Measurements from ENCODE around the gene ZNF543. TPM values are rescaled to one million over a fixed set of nuclear protein-coding genes. Genes with fewer than 3 reads are reported as not detected.

Gene ZNF543
- total and polyA plus RNA-seq, 9 of the 15 experiments (the other 6 are each of a cell fraction or from before 2014, with no cell fraction given): 0.14 to 5.5 (median 2.4) TPM

DNA sequence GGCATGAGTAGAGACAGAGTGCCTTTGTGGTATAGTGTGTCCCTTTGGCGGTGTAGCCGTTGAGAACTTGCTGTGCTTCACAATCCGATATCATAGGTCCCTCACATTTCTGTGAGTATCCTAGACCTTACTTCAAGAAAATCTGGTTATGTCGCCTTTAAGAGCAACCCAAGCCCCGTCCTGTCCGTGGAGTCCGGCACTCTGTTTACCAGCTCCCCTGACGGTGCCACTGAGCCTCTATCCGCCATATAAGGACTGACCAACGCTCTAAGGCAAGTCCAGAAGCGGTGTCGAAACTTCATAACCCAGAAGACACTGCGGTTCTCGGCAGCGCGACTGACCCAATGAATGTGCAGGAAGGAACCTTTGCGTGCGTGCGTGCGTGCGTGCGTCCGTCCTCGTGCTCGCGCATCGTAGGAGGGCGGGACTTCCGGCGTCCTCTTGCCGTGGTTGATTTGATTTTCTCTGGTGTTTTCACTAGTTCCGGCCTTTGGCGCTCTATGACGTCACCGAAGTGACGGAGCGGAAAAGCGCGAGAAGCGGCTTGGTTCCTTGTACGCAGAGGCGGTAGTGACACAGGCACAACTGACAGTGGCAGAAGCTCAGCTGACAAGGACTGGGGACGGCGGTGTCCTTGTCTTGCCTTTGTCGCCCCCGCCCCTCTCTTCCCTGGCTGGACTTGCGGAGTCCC, 42.9 kb downstream of the ZNF543 start, which contains the start of the genes TRAPPC2B and ZNF547 (continued):
- TF ChIP-seq JUND (IDR thresholded peaks at IDR 0.05; ENCODE audit: borderline replicate concordance, low read depth, low read length): peak; percentile 84
- TF ChIP-seq JUND (tag; IDR thresholded peaks at IDR 0.05; ENCODE audit: borderline replicate concordance, low read depth, low read length): peak; percentile 68; the same call in 1 of the 3 replicates
- no peak for TF ChIP-seq RAD51 (IDR thresholded peaks at IDR 0.05; ENCODE audit: borderline replicate concordance, low read depth)
- TF ChIP-seq ZSCAN29 (IDR thresholded peaks at IDR 0.05): no peak
- no peak for TF ChIP-seq RBM22 (IDR thresholded peaks at IDR 0.05; ENCODE audit: low read depth, low read length, poor library complexity, severe bottlenecking)
- TF ChIP-seq ZNF282 (CRISPR knock-in tag; IDR thresholded peaks at IDR 0.05): no peak
- TF ChIP-seq POLR2H (tag; IDR thresholded peaks at IDR 0.05; ENCODE audit: low read depth): no peak
- TF ChIP-seq TARDBP (IDR thresholded peaks at IDR 0.05): peak; percentile 50; the same call in 1 of the 2 replicates
- TF ChIP-seq KDM1A (IDR thresholded peaks at IDR 0.05): no peak
- no peak for TF ChIP-seq ZFX (CRISPR knock-in tag; IDR thresholded peaks at IDR 0.05)
- peak; percentile 54; the same call in 1 of the 2 replicates for TF ChIP-seq JUN (IDR thresholded peaks at IDR 0.05; ENCODE audit: borderline replicate concordance, low read depth, low read length)
- no peak for TF ChIP-seq JUN (CRISPR knock-in tag; IDR thresholded peaks at IDR 0.05; ENCODE audit: borderline replicate concordance)
- peak; percentile 45 for TF ChIP-seq MYC (IDR thresholded peaks at IDR 0.05; ENCODE audit: low read depth, low read length)
- no peak for TF ChIP-seq MYC (CRISPR knock-in tag; IDR thresholded peaks at IDR 0.05; ENCODE audit: borderline replicate concordance, low read depth)
- TF ChIP-seq EGR1 (conservative IDR thresholded peaks at IDR 0.05): peak; percentile 86
- no peak for TF ChIP-seq NR0B1 (IDR thresholded peaks at IDR 0.05; ENCODE audit: partially characterized antibody)
- peak; percentile 37; the same call in 1 of the 2 replicates for TF ChIP-seq ETV1 (tag; conservative IDR thresholded peaks at IDR 0.05; ENCODE audit: low read depth)
- peak; percentile 68 for TF ChIP-seq ATF1 (CRISPR knock-in tag; IDR thresholded peaks at IDR 0.05)
- TF ChIP-seq ATF1 (tag; IDR thresholded peaks at IDR 0.05): peak; percentile 97
- TF ChIP-seq CHD1 (IDR thresholded peaks at IDR 0.05; ENCODE audit: low read length): no peak
- TF ChIP-seq PHF8 (IDR thresholded peaks at IDR 0.05; ENCODE audit: borderline replicate concordance, low read length): peak; percentile 56; the same call in 1 of the 2 replicates
- no peak for TF ChIP-seq ZBTB8A (IDR thresholded peaks at IDR 0.05; ENCODE audit: partially characterized antibody)
- TF ChIP-seq YY1 (IDR thresholded peaks at IDR 0.05; ENCODE audit: borderline replicate concordance in 1 of 3, control insufficient read depth in 1 of 3, extremely low read depth in 1 of 3, insufficient read depth in 3 of 3, insufficient read length in 1 of 3, insufficient replicate concordance in 2 of 3, low read depth in 1 of 3, low read length in 2 of 3): peak in 2 of 3 experiments; percentile 24 to 78
- TF ChIP-seq ZNF217 (CRISPR knock-in tag; IDR thresholded peaks at IDR 0.05): no peak
- no peak for TF ChIP-seq ZNF3 (CRISPR knock-in tag; IDR thresholded peaks at IDR 0.05)
- TF ChIP-seq, protein P1, sequence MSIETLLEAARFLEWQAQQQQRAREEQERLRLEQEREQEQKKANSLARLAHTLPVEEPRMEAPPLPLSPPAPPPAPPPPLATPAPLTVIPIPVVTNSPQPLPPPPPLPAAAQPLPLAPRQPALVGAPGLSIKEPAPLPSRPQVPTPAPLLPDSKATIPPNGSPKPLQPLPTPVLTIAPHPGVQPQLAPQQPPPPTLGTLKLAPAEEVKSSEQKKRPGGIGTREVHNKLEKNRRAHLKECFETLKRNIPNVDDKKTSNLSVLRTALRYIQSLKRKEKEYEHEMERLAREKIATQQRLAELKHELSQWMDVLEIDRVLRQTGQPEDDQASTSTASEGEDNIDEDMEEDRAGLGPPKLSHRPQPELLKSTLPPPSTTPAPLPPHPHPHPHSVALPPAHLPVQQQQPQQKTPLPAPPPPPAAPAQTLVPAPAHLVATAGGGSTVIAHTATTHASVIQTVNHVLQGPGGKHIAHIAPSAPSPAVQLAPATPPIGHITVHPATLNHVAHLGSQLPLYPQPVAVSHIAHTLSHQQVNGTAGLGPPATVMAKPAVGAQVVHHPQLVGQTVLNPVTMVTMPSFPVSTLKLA (conservative IDR thresholded peaks at IDR 0.05): peak; percentile 31 to 75; a peak in 2 of 4 replicates
- TF ChIP-seq MAFK (IDR thresholded peaks at IDR 0.05; ENCODE audit: low read length): no peak
- TF ChIP-seq GTF2E2 (tag; IDR thresholded peaks at IDR 0.05): 0 out of 2 replicates have a peak, but pooled peaks have one; percentile 47
